WTC11 (cell line): ENCODE results near the gene HOMER1.

ENCODE experiments used
- ETV6 ChIP-seq: sonication (generic); formaldehyde crosslinking; IDR thresholded peaks from 2 replicates; pipeline ENCODE4 v1.8.1; 2022; ENCODE audit warnings: mild to moderate bottlenecking, missing genetic modification reagents
- SP1 ChIP-seq: sonication (generic); formaldehyde crosslinking; conservative IDR thresholded peaks from 2 replicates; pipeline ENCODE4 v1.8.1; 2022; ENCODE audit warnings: missing genetic modification reagents

GRCh38 chr5:79516986-79517385 is 3.1 kb upstream of the HOMER1 start:
- no peak for TF ChIP-seq ETV6 (CRISPR knock-in tag)
- TF ChIP-seq SP1 (CRISPR knock-in tag), result no peak
